SK-N-MC (cell line): ENCODE data around the gene TXLNA.

Experiments
- EZH2 ChIP-seq: fragments of 200-600 bp; sonication (generic); IDR thresholded peaks from one replicate; pipeline ENCODE4 v1.6.1; 2017; ENCODE audit warnings: antibody characterized with exemption
- FOXP2 ChIP-seq: optimal IDR thresholded peaks from 2 replicates; pipeline ENCODE3; 2011; ENCODE audit warnings: mild to moderate bottlenecking, moderate library complexity; ENCODE audit not compliant: insufficient read depth; ENCODE audit errors: extremely low read length, control extremely low read depth
- POLR2AphosphoS5 ChIP-seq: IDR thresholded peaks from 2 replicates; pipeline ENCODE4 v1.6.1; 2012; ENCODE audit warnings: mild to moderate bottlenecking, low read depth, low read length, borderline replicate concordance

- TF ChIP-seq EZH2 = no peak
- TF ChIP-seq POLR2AphosphoS5 = no peak
- no peak for TF ChIP-seq FOXP2
Measured at GRCh38 chr1:32240140-32240951, 60.9 kb downstream of the TXLNA start.
